Measurements from ENCODE around the gene PLXNA2. TPM values are rescaled to one million over a fixed set of nuclear protein-coding genes. Genes with fewer than 3 reads are reported as not detected.

The PLXNA2 gene
- total and polyA plus RNA-seq, 11 donors = 9.2 to 28.2 (median 18.0) TPM

DNA sequence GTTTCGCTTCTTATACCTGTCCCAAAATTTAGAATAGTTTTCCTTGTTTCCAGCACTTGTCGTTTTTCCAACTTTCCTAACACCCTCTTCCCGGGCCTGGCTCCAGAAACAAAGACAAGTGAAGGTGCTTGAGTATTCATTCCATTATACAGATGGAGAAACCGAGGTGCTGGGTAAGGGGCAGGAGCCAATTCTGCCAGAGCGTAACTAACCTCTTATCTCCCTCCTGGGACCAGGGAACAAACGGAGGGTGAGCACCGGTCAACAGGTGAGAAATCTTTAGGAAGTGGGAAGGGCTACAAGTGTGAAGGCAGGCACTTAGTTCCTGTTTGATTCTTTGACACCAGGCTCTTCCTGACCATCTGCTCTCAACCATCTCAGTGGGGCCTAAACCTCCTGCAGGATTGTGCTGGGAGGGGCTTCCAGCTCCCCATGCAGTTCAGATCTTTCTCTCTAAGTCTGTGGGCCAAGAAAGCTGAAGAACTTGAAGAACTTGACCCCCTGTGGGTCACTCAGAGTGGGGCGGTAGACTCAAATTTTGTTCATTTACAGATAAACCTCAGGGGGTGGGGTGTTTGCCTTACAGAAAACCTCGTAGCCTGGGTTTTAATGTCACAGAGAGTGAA is 8.7 kb downstream of the PLXNA2 start:
- H3K4me1 ChIP-seq = peaks cover 6 to 100% (median 79%) of the 10 kb centered on the region in 12 donors
- peaks cover 0 to 11% (median 0%) of the 10 kb centered on the region in 9 donors for H3K36me3 ChIP-seq
- TF ChIP-seq, protein P1, sequence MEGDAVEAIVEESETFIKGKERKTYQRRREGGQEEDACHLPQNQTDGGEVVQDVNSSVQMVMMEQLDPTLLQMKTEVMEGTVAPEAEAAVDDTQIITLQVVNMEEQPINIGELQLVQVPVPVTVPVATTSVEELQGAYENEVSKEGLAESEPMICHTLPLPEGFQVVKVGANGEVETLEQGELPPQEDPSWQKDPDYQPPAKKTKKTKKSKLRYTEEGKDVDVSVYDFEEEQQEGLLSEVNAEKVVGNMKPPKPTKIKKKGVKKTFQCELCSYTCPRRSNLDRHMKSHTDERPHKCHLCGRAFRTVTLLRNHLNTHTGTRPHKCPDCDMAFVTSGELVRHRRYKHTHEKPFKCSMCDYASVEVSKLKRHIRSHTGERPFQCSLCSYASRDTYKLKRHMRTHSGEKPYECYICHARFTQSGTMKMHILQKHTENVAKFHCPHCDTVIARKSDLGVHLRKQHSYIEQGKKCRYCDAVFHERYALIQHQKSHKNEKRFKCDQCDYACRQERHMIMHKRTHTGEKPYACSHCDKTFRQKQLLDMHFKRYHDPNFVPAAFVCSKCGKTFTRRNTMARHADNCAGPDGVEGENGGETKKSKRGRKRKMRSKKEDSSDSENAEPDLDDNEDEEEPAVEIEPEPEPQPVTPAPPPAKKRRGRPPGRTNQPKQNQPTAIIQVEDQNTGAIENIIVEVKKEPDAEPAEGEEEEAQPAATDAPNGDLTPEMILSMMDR (IDR thresholded peaks at IDR 0.05) = no peak
- TF ChIP-seq POLR2A (IDR thresholded peaks at IDR 0.05) = no peak
- no peak overlapping the region for H3K4me3 ChIP-seq
- H3K27ac ChIP-seq = peak overlapping the region in 11 of 12 donors; percentile 51 to 86 (median 65)
- peaks cover 0 to 4% (median 0%) of the 10 kb centered on the region in 9 donors for H3K27me3 ChIP-seq
- no peak for ATAC-seq
- no peaks in the 10 kb centered on the region for H3K9me3 ChIP-seq
- no peak for DNase-seq
- intact Hi-C loops (cut with DNase I) = loop anchor here in 8 of 10 donors (5.0 to 10.0 kb wide), 4 partner anchors 33 to 103 kb away; no protein-coding TSS in a partner anchor
- WGBS, 4 donors = 73 to 80% (median 75%) methylated on average over 9 of the region's 9 CpGs

DNA sequence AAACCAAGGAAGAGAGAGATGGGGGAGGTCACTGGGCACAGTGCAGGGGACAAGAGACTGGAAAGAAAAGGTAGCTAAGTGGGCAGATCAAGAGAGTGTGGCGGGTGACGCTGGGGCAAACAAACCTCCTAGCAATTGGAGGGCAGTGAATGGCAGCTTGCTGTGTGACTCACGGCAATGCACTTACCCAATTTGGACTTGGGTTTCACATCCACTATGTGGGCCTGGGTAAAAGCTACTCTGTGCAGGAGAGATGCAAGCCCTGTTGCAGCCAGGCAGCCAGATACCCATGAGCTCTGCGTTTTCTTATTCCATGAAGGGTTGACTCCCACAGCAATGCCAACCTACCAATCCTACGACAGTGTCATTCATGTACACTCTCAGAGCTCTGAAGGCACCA is 9.5 kb downstream of the PLXNA2 start:
- H3K9me3 ChIP-seq = no peaks in the 10 kb centered on the region
- H3K4me1 ChIP-seq = peaks cover 6 to 98% (median 74%) of the 10 kb centered on the region in 12 donors
- DNase-seq (no peak), ATAC-seq (no peak)
- no peak overlapping the region for H3K4me3 ChIP-seq
- peaks cover 0 to 11% (median under 1%) of the 10 kb centered on the region in 9 donors for H3K36me3 ChIP-seq
- peaks cover 0 to 4% (median 0%) of the 10 kb centered on the region in 9 donors for H3K27me3 ChIP-seq
- WGBS, 4 donors = 94 to 97% (median 95%) methylated on average over 5 of the region's 5 CpGs
- peak overlapping the region in 3 of 12 donors; percentile 0 to 64 (median 43) for H3K27ac ChIP-seq
- TF ChIP-seq, protein P1 (IDR thresholded peaks at IDR 0.05) = no peak
- no peak for TF ChIP-seq POLR2A (IDR thresholded peaks at IDR 0.05)
- intact Hi-C loops (cut with DNase I) = loop anchor here in 8 of 10 donors (5.0 to 10.0 kb wide), 4 partner anchors 32 to 102 kb away; no protein-coding TSS in a partner anchor

DNA sequence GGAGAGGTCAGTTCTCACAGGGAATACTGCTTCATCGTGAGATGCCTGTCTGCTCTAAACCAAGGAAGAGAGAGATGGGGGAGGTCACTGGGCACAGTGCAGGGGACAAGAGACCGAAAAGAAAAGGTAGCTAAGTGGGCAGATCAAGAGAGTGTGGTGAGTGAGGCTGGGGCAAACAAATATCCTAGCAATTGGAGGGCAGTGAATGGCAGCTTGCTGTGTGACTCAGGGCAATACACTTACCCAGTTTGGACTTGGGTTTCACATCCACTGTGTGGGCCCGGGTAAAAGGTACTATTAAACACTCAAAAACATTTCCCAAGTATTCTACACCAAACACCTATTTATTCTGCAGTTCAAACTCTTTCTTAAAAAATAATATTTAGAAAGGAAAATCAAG is 10.2 kb downstream of the PLXNA2 start:
- ATAC-seq = no peak
- TF ChIP-seq POLR2A (IDR thresholded peaks at IDR 0.05) = no peak
- TF ChIP-seq, protein P1 (IDR thresholded peaks at IDR 0.05) = no peak
- intact Hi-C loops (cut with DNase I) = loop anchor here in 3 of 10 donors (10.0 kb wide), 1 partner anchor 49 kb away; no protein-coding TSS in a partner anchor
- 48 to 66% (median 52%) methylated on average over 3 of the region's 3 CpGs for WGBS, 4 donors
- H3K36me3 ChIP-seq = peaks cover 0 to 11% (median 3%) of the 10 kb centered on the region in 9 donors
- H3K4me3 ChIP-seq = no peak overlapping the region
- no peak for DNase-seq
- H3K27ac ChIP-seq = peak overlapping the region in 6 of 12 donors; percentile 17 to 48 (median 26)
- peaks cover 0 to 4% (median 0%) of the 10 kb centered on the region in 9 donors for H3K27me3 ChIP-seq
- H3K4me1 ChIP-seq = peaks cover 6 to 98% (median 70%) of the 10 kb centered on the region in 12 donors
- H3K9me3 ChIP-seq = no peaks in the 10 kb centered on the region

DNA sequence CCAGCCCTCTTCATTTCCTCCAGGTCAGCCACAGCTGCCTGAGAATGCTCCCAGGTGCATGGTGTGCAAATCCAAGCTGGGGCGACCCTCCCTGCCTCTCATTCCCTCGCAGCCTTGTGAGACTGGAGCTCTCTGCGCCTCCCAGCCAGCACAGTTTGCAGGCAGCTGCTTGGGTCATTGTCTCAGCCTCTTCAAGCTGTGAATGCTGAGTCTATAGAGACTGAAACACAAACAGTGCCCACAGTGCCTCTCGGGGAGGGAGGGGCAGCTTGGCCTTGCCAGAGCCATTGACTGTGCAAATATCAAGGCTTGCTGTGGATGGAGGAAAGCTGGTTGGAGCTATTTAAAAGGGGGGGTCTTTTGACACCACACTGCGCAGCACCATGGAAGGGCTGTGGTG is 10.6 kb downstream of the PLXNA2 start:
- intact Hi-C loops (cut with DNase I) = loop anchor here in 3 of 10 donors (10.0 kb wide), 1 partner anchor 49 kb away; no protein-coding TSS in a partner anchor
- H3K36me3 ChIP-seq = peaks cover 0 to 11% (median 3%) of the 10 kb centered on the region in 9 donors
- H3K27me3 ChIP-seq = peaks cover 0 to 4% (median 0%) of the 10 kb centered on the region in 9 donors
- H3K9me3 ChIP-seq = no peaks in the 10 kb centered on the region
- H3K4me3 ChIP-seq = no peak overlapping the region
- H3K4me1 ChIP-seq = peaks cover 6 to 98% (median 66%) of the 10 kb centered on the region in 12 donors
- 42 to 63% (median 51%) methylated on average over 5 of the region's 5 CpGs for WGBS, 4 donors
- peak in 1 of 5 donors; percentile 43 for DNase-seq
- no peak for TF ChIP-seq POLR2A (IDR thresholded peaks at IDR 0.05)
- TF ChIP-seq, protein P1 (IDR thresholded peaks at IDR 0.05) = no peak
- peak; percentile 32 to 72 (median 50) for ATAC-seq
- H3K27ac ChIP-seq = peak overlapping the region in 7 of 12 donors; percentile 11 to 48 (median 21)
